ENCODE results near the gene PARP12.

GRCh38 chr7:140051820-140052219 lies 10.9 kb downstream of the PARP12 start:
- TF ChIP-seq CTCF (IDR thresholded peaks at IDR 0.05) (no peak), POLR2A (IDR thresholded peaks at IDR 0.05) (no peak)
